ENCODE data around the gene PARD3. TPM values are rescaled to one million over a fixed set of nuclear protein-coding genes. Genes with fewer than 3 reads are reported as not detected.
"Not testable (repeated sequence)": the region's sequence is repeated elsewhere in the genome, so short reads cannot be mapped to it uniquely, and the experiment has no call there.

PARD3 gene
- total RNA-seq, 2 experiments from 2014 or later: 0.61 to 0.63 TPM

GRCh38 chr10:34748767-34749166 is 66.3 kb downstream of the PARD3 start:
- ChIA-PET CTCF (no interaction called here), POLR2A (no interaction called here)

GRCh38 chr10:34748357-34748756 is 66.7 kb downstream of the PARD3 start:
- POLR2A ChIA-PET: no interaction called here
- CTCF ChIA-PET: no interaction called here

GRCh38 chr10:34746094-34746493 is 69.0 kb downstream of the PARD3 start:
- ChIA-PET POLR2A (no interaction called here), CTCF (no interaction called here)

- ChIA-PET POLR2A (no interaction called here), CTCF (no interaction called here)
These were observed 69.9 kb downstream of the PARD3 start for GRCh38 chr10:34745244-34745643.

- CTCF ChIA-PET: no interaction called here
These were observed 70.5 kb downstream of the PARD3 start for GRCh38 chr10:34744590-34744989.

GRCh38 chr10:34743814-34744213 is 71.3 kb downstream of the PARD3 start:
- POLR2A ChIA-PET: no interaction called here
- CTCF ChIA-PET: no interaction called here

More at GRCh38 chr10:34744590-34744989, 70.5 kb downstream of the PARD3 start:
- POLR2A ChIA-PET: no interaction called here

- POLR2A ChIA-PET: no interaction called here
- CTCF ChIA-PET: no interaction called here
These were observed 72.6 kb downstream of the PARD3 start for GRCh38 chr10:34742456-34742855.

GRCh38 chr10:34741087-34741486 is 74.0 kb downstream of the PARD3 start:
- POLR2A ChIA-PET: interaction anchor here (0.5 kb wide), 1 partner anchor 55 kb away, joined by 3 read pairs; no protein-coding TSS in a partner anchor
- CTCF ChIA-PET: not testable (repeated sequence)

GRCh38 chr10:34740321-34740720 is 74.8 kb downstream of the PARD3 start:
- ChIA-PET POLR2A (no interaction called here), CTCF (no interaction called here)

GRCh38 chr10:34739915-34740314 is 75.2 kb downstream of the PARD3 start:
- POLR2A ChIA-PET: no interaction called here
- CTCF ChIA-PET: no interaction called here

- ChIA-PET CTCF (no interaction called here), POLR2A (no interaction called here)
These were observed 77.3 kb downstream of the PARD3 start for GRCh38 chr10:34737772-34738169.

- ChIA-PET CTCF (no interaction called here), POLR2A (no interaction called here)
These were observed 77.9 kb downstream of the PARD3 start for GRCh38 chr10:34736976-34737771.

- POLR2A ChIA-PET: no interaction called here
- CTCF ChIA-PET: no interaction called here
These were observed 80.2 kb downstream of the PARD3 start for GRCh38 chr10:34734918-34735317.

- CTCF ChIA-PET: no interaction called here
- POLR2A ChIA-PET: no interaction called here
These were observed 82.2 kb downstream of the PARD3 start for GRCh38 chr10:34732926-34733325.

- CTCF ChIA-PET: no interaction called here
- POLR2A ChIA-PET: no interaction called here
These were observed 83.0 kb downstream of the PARD3 start for GRCh38 chr10:34731885-34732701.

- POLR2A ChIA-PET: no interaction called here
- CTCF ChIA-PET: no interaction called here
These were observed 83.9 kb downstream of the PARD3 start for GRCh38 chr10:34731213-34731612.

- ChIA-PET CTCF (no interaction called here), POLR2A (no interaction called here)
These were observed 84.4 kb downstream of the PARD3 start for GRCh38 chr10:34730726-34731125.

GRCh38 chr10:34729619-34730018 is 85.5 kb downstream of the PARD3 start:
- ChIA-PET CTCF (no interaction called here), POLR2A (no interaction called here)

- POLR2A ChIA-PET: no interaction called here
- CTCF ChIA-PET: no interaction called here
These were observed 86.7 kb downstream of the PARD3 start for GRCh38 chr10:34728361-34728760.

- ChIA-PET CTCF (no interaction called here), POLR2A (no interaction called here)
These were observed 87.5 kb downstream of the PARD3 start for GRCh38 chr10:34727595-34728033.

GRCh38 chr10:34726862-34727261 is 88.2 kb downstream of the PARD3 start:
- POLR2A ChIA-PET: no interaction called here
- CTCF ChIA-PET: no interaction called here

GRCh38 chr10:34723750-34724149 is 91.3 kb downstream of the PARD3 start:
- POLR2A ChIA-PET: no interaction called here
- CTCF ChIA-PET: no interaction called here
